HepG2 (cell line): ENCODE data around the gene SELENOV. TPM values are rescaled to one million over a fixed set of nuclear protein-coding genes. Genes with fewer than 3 reads are reported as not detected.

Experiments
- ATAC-seq: fragments of 200-7000 bp; cut with Tn5 transposase; 3 replicates; pipeline ENCODE4 v1.9.1; 2020; ENCODE audit warnings: mild to moderate bottlenecking, moderate library complexity
- BruUV-seq: library from RNA; stranded (reverse); fragments of 400-500 nt; replicated peaks from 2 replicates; lab custom pipeline; 2021; lab: Mats Ljungman, UMichigan
- CTCF ChIA-PET: fragments of 300-600 bp; formaldehyde crosslinking; extraction: SDS; loops from one replicate; lab custom pipeline; 2021; ENCODE audit warnings: low total read pairs, inconsistent platforms, low intra/inter-chr PET ratio; lab: Yijun Ruan, JAX
- POLR2A ChIA-PET: fragments of 350-600 bp; sonication (Branson Sonifier 250); formaldehyde crosslinking; loops from one replicate; lab custom pipeline; 2020; ENCODE audit warnings: antibody characterized with exemption, inconsistent platforms; lab: Yijun Ruan, JAX
- DNase-seq: peaks from one replicate; pipeline ENCODE4 v3.0.0-alpha.2; 2015; ENCODE audit warnings: low spot score
- FAIRE-seq: peaks from 3 replicates; lab custom pipeline; 2011; peaks lifted over from hg19 to GRCh38; lab: Jason Lieb, UNC
- H2AFZ ChIP-seq: one replicate; pipeline ENCODE4 v1.6.1; 2011; ENCODE audit warnings: low read length, inconsistent platforms
- H3K27ac ChIP-seq: fragments of 300-600 bp; 3 replicates; pipeline ENCODE4 v1.8.0; 2011; ENCODE audit warnings: mixed run types, mild to moderate bottlenecking, mixed read lengths, low read length, inconsistent platforms; ENCODE audit not compliant: insufficient read depth; ENCODE audit errors: extremely low read length
- H3K27me3 ChIP-seq, 2 experiments: fragments of 200-600 bp in 1 of 2; 2 replicates in 1 of 2; 3 replicates in 1 of 2; pipeline versions ENCODE4 v1.6.0 to v1.8.0; 2011; ENCODE audit warnings: low read length in 2 of 2, mild to moderate bottlenecking in 2 of 2, moderate library complexity in 2 of 2, inconsistent platforms in 1 of 2; ENCODE audit not compliant: insufficient read depth in 2 of 2, control insufficient read depth in 1 of 2
- H3K36me3 ChIP-seq, 2 experiments: fragments of 200-600 bp in 1 of 2; replicated peaks in 1 of 2; 2 replicates in 1 of 2; 3 replicates in 1 of 2; pipeline versions ENCODE4 v1.5.1 to v1.8.0; 2011; ENCODE audit warnings: low read length in 2 of 2, inconsistent platforms in 1 of 2; ENCODE audit not compliant: insufficient read depth in 2 of 2, control insufficient read depth in 1 of 2
- H3K4me1 ChIP-seq: 2 replicates; pipeline ENCODE4 v1.5.1; 2012; ENCODE audit warnings: low read length, inconsistent platforms; ENCODE audit not compliant: insufficient read depth
- H3K4me2 ChIP-seq: 2 replicates; pipeline ENCODE4 v1.6.0; 2011; ENCODE audit warnings: low read depth, low read length, inconsistent platforms
- H3K4me3 ChIP-seq, 3 experiments: fragments of 200-600 bp in 1 of 3; sonication (generic), shearing (Covaris generic) in 1 of 3; replicated peaks in 1 of 3; 2 replicates each; pipeline ENCODE4 v1.5.1; 2011 to 2016; ENCODE audit warnings: low read length in 3 of 3, inconsistent platforms in 2 of 3, low read depth in 2 of 3, mild to moderate bottlenecking in 2 of 3, control low read depth in 1 of 3, mixed read lengths in 1 of 3; ENCODE audit not compliant: insufficient read depth in 1 of 3
- H3K79me2 ChIP-seq: one replicate; pipeline ENCODE4 v1.6.1; 2011; ENCODE audit warnings: low read length, inconsistent platforms; ENCODE audit not compliant: insufficient read depth
- H3K9ac ChIP-seq: 2 replicates; pipeline ENCODE4 v1.6.0; 2011; ENCODE audit warnings: mild to moderate bottlenecking, low read depth, low read length, inconsistent platforms; ENCODE audit not compliant: insufficient read depth
- H3K9me3 ChIP-seq: 2 replicates; pipeline ENCODE4 v1.5.1; 2012; ENCODE audit warnings: mild to moderate bottlenecking, low read length
- H4K20me1 ChIP-seq: 2 replicates; pipeline ENCODE4 v1.6.0; 2011; ENCODE audit warnings: inconsistent platforms, mild to moderate bottlenecking, low read length, moderate library complexity; ENCODE audit not compliant: insufficient read depth
- CBFB ChIP-seq: sonication (generic); formaldehyde crosslinking; IDR thresholded peaks from 2 replicates; pipeline ENCODE4 v1.4.0; 2020; ENCODE audit warnings: missing genetic modification reagents
- DMAP1 ChIP-seq: IDR thresholded peaks from 2 replicates; pipeline ENCODE4 v1.6.1; 2016
- EHMT2 ChIP-seq: fragments of 200-600 bp; sonication (generic); IDR thresholded peaks from 2 replicates; pipeline ENCODE4 v1.7.0; 2017; ENCODE audit warnings: antibody characterized with exemption, low read depth, low read length, borderline replicate concordance
- FOSL1 ChIP-seq: sonication (generic); formaldehyde crosslinking; IDR thresholded peaks from 2 replicates; pipeline ENCODE4 v1.9.0; 2021; ENCODE audit warnings: missing genetic modification reagents, borderline replicate concordance
- HNF4A ChIP-seq: sonication (generic); formaldehyde crosslinking; IDR thresholded peaks from 2 replicates; pipeline ENCODE4 v1.4.0; 2020; ENCODE audit warnings: missing genetic modification reagents
- KLF12 ChIP-seq: sonication (generic); formaldehyde crosslinking; IDR thresholded peaks from 2 replicates; pipeline ENCODE4 v1.4.0; 2020; ENCODE audit warnings: missing genetic modification reagents, borderline replicate concordance
- MNT ChIP-seq: fragments of 450-650 bp; IDR thresholded peaks from 2 replicates; pipeline ENCODE4 v1.6.1; 2016
- NFIC ChIP-seq: IDR thresholded peaks from 2 replicates; pipeline ENCODE4 v1.6.1; 2012; ENCODE audit warnings: mild to moderate bottlenecking, low read length, inconsistent platforms
- RARG ChIP-seq: sonication (generic); formaldehyde crosslinking; IDR thresholded peaks from 2 replicates; pipeline ENCODE4 v1.4.0; 2020; ENCODE audit warnings: low read depth, mild to moderate bottlenecking, missing genetic modification reagents
- RBFOX2 ChIP-seq: fragments of 200-400 bp; formaldehyde crosslinking; IDR thresholded peaks from 2 replicates; pipeline ENCODE4 v1.6.1; 2017; ENCODE audit warnings: low read depth, mild to moderate bottlenecking, low read length
- RELA ChIP-seq: sonication (generic); formaldehyde crosslinking; IDR thresholded peaks from 2 replicates; pipeline ENCODE4 v1.4.0; 2020; ENCODE audit warnings: missing genetic modification reagents
- RXRB ChIP-seq: IDR thresholded peaks from 2 replicates; pipeline ENCODE4 v1.6.1; 2016; ENCODE audit warnings: borderline replicate concordance, missing genetic modification reagents, missing compliant biosample characterization
- TOE1 ChIP-seq: sonication (generic); formaldehyde crosslinking; IDR thresholded peaks from 2 replicates; pipeline ENCODE4 v1.4.0; 2020; ENCODE audit warnings: mild to moderate bottlenecking, missing genetic modification reagents
- ZBTB1 ChIP-seq: sonication (generic); formaldehyde crosslinking; IDR thresholded peaks from 2 replicates; pipeline ENCODE4 v1.4.0; 2020; ENCODE audit warnings: missing genetic modification reagents, borderline replicate concordance
- ZBTB44 ChIP-seq: sonication (generic); formaldehyde crosslinking; IDR thresholded peaks from 2 replicates; pipeline ENCODE4 v1.4.0; 2020; ENCODE audit warnings: missing genetic modification reagents
- ZFP62 ChIP-seq: sonication (generic); formaldehyde crosslinking; IDR thresholded peaks from 2 replicates; pipeline ENCODE4 v1.4.0; 2020; ENCODE audit warnings: missing genetic modification reagents
- ZNF383 ChIP-seq: sonication (generic); formaldehyde crosslinking; IDR thresholded peaks from 2 replicates; pipeline ENCODE4 v1.4.0; 2020; ENCODE audit warnings: missing genetic modification reagents, mild to moderate bottlenecking, borderline replicate concordance
- ZNF580 ChIP-seq: IDR thresholded peaks from 2 replicates; pipeline ENCODE4 v1.6.1; 2016; ENCODE audit warnings: low read depth, borderline replicate concordance
- ZNF644 ChIP-seq: IDR thresholded peaks from 2 replicates; pipeline ENCODE4 v1.6.1; 2016; ENCODE audit warnings: low read depth
- ZNF782 ChIP-seq: sonication (generic); formaldehyde crosslinking; IDR thresholded peaks from 2 replicates; pipeline ENCODE4 v1.4.0; 2020; ENCODE audit warnings: missing genetic modification reagents, mild to moderate bottlenecking, borderline replicate concordance
- ZNF816 ChIP-seq: sonication (generic); formaldehyde crosslinking; IDR thresholded peaks from 2 replicates; pipeline ENCODE4 v1.8.0; 2022; ENCODE audit warnings: missing genetic modification reagents, mild to moderate bottlenecking, borderline replicate concordance
- ZXDC ChIP-seq: sonication (generic); formaldehyde crosslinking; IDR thresholded peaks from 2 replicates; pipeline ENCODE4 v1.5.0; 2020; ENCODE audit warnings: mild to moderate bottlenecking, missing genetic modification reagents
- WGBS: methylation state at CpG from one replicate; pipeline ENCODE4 v1.1.6; 2017; ENCODE audit warnings: low lambda C conversion rate; 5-methylcytosine and 5-hydroxymethylcytosine counted together
- in situ Hi-C: cut with HindIII; loops from 2 replicates; pipeline ENCODE4 v1.10.0; 2017; ENCODE audit warnings: low pct_unique_long_range_greater_than_20kb; ENCODE audit not compliant: extremely low pct_ligation_motif_present
- intact Hi-C: fragments of 100-400 bp; cut with micrococcal nuclease; formaldehyde crosslinking; loops from one replicate; pipeline ENCODE4 v1.10.0; 2022; ENCODE audit not compliant: unreplicated experiment
- polyA plus RNA-seq, 8 experiments: library from polyadenylated mRNA; depleted of rRNA in 3 of 8; stranded (reverse) in 7 of 8; unstranded in 1 of 8; fragments of >200 nt; fragmentation: Illumina TruSeq in 4 of 8; extraction: Trizol in 4 of 8; gene quantifications; 2 replicates each; pipeline versions ENCODE4 v1.2.1 to v1.2.3, GENCODE V29; 2011 to 2016; ENCODE audit warnings: low read depth in 4 of 8, missing spikeins in 1 of 8, mixed read lengths in 1 of 8; ENCODE audit not compliant: insufficient read depth in 1 of 8
- total RNA-seq, 5 experiments: library from RNA; depleted of rRNA; stranded (reverse); fragments of >200 nt; fragmentation: Illumina TruSeq; extraction: Trizol; gene quantifications; 2 replicates each; pipeline ENCODE4 v1.2.3, GENCODE V29; 2016; ENCODE audit warnings: low read depth in 1 of 5

The SELENOV gene
- total and polyA plus RNA-seq, 2 of the 13 experiments (the other 11 are each of a cell fraction or from before 2014, with no cell fraction given), result not detected

- ATAC-seq (peak; percentile 39; the same call in 1 of the 3 replicates), FAIRE-seq (no peak), DNase-seq (peak; percentile 50)
- H3K36me3 ChIP-seq, result no peaks in the 10 kb centered on the region
- 77% methylated on average over 8 of the region's 8 CpGs for WGBS
- peaks cover 23% of the 10 kb centered on the region for H3K4me1 ChIP-seq
- in situ Hi-C loops (no loop called here), intact Hi-C loops (no loop called here)
- H3K27me3 ChIP-seq, result no peaks in the 10 kb centered on the region
- no peaks in the 10 kb centered on the region for H4K20me1 ChIP-seq
- ChIA-PET POLR2A (interaction anchor here (0.6 kb wide), 1 partner anchor 10 kb away, joined by 3 read pairs; no protein-coding TSS in a partner anchor), CTCF (no interaction called here)
- H3K4me3 ChIP-seq, result no peak overlapping the region
- H3K79me2 ChIP-seq, result no peaks in the 10 kb centered on the region
- no peak overlapping the region for H3K9ac ChIP-seq
- BruUV-seq, result no TSS peak
- no peak overlapping the region for H3K27ac ChIP-seq
- no peak overlapping the region for H3K4me2 ChIP-seq
- no peak overlapping the region for H2AFZ ChIP-seq
- no peaks in the 10 kb centered on the region for H3K9me3 ChIP-seq
- TF ChIP-seq KLF12 (CRISPR knock-in tag), result no peak
- no peak for TF ChIP-seq RBFOX2
- TF ChIP-seq RXRB (CRISPR knock-in tag), result no peak
- TF ChIP-seq ZFP62 (CRISPR knock-in tag), result no peak
- peak; percentile 38; the same call in 1 of the 2 replicates for TF ChIP-seq MNT
- no peak for TF ChIP-seq TOE1 (CRISPR knock-in tag)
- TF ChIP-seq ZBTB44 (CRISPR knock-in tag), result no peak
- no peak for TF ChIP-seq ZXDC (CRISPR knock-in tag)
- no peak for TF ChIP-seq ZNF383 (CRISPR knock-in tag)
- no peak for TF ChIP-seq ZNF782 (CRISPR knock-in tag)
- no peak for TF ChIP-seq CBFB (CRISPR knock-in tag)
- TF ChIP-seq RARG (CRISPR knock-in tag), result no peak
- no peak for TF ChIP-seq ZNF816 (CRISPR knock-in tag)
- no peak for TF ChIP-seq DMAP1 (CRISPR knock-in tag)
- TF ChIP-seq HNF4A (CRISPR knock-in tag), result peak; percentile 51
- TF ChIP-seq EHMT2, result no peak
- TF ChIP-seq ZNF580 (CRISPR knock-in tag), result no peak
- no peak for TF ChIP-seq RELA
- no peak for TF ChIP-seq ZBTB1
- TF ChIP-seq ZNF644 (CRISPR knock-in tag), result 0 out of 2 replicates have a peak, but pooled peaks have one; percentile 29
- TF ChIP-seq NFIC, result no peak
- no peak for TF ChIP-seq FOSL1 (CRISPR knock-in tag)
Observed at GRCh38 chr19:39524495-39524894, 9.6 kb downstream of the SELENOV start.
